Loucy (cell line): ENCODE data around the gene KCNK5.

ENCODE experiments used
- H2AFZ ChIP-seq: fragments of 200-600 bp; sonication (generic); 2 replicates; pipeline ENCODE4 v1.6.0; 2016; ENCODE audit warnings: antibody characterized with exemption, mild to moderate bottlenecking, low read length, moderate library complexity
- H3F3A ChIP-seq: fragments of 200-600 bp; 2 replicates; pipeline ENCODE4 v1.6.0; 2016; ENCODE audit warnings: antibody characterized with exemption, low read depth, mild to moderate bottlenecking
- H3K27me3 ChIP-seq: fragments of 200-600 bp; sonication (generic); 2 replicates; pipeline ENCODE4 v1.6.1; 2014; ENCODE audit warnings: low read length, mild to moderate bottlenecking; ENCODE audit not compliant: insufficient read depth, poor library complexity, severe bottlenecking
- H3K36me3 ChIP-seq: fragments of 200-600 bp; sonication (generic); 2 replicates; pipeline ENCODE4 v1.6.1; 2016; ENCODE audit warnings: low read length; ENCODE audit not compliant: insufficient read depth
- H3K4me1 ChIP-seq: fragments of 200-600 bp; sonication (generic); 2 replicates; pipeline ENCODE4 v1.5.1; 2014; ENCODE audit warnings: low read length, mild to moderate bottlenecking; ENCODE audit not compliant: insufficient read depth, poor library complexity, severe bottlenecking
- H3K4me2 ChIP-seq: fragments of 200-600 bp; sonication (generic); 2 replicates; pipeline ENCODE4 v1.6.0; 2014; ENCODE audit warnings: antibody characterized with exemption, low read length, low read depth, mild to moderate bottlenecking; ENCODE audit not compliant: poor library complexity, severe bottlenecking
- H3K4me3 ChIP-seq: fragments of 200-600 bp; sonication (generic); 2 replicates; pipeline ENCODE4 v1.5.1; 2014; ENCODE audit warnings: low read length, mild to moderate bottlenecking, mixed read lengths; ENCODE audit not compliant: poor library complexity, severe bottlenecking
- H3K79me2 ChIP-seq: fragments of 200-600 bp; sonication (generic); 2 replicates; pipeline ENCODE4 v1.6.1; 2014; ENCODE audit warnings: low read length; ENCODE audit not compliant: insufficient read depth
- H3K9ac ChIP-seq: fragments of 200-600 bp; sonication (generic); 2 replicates; pipeline ENCODE4 v1.6.0; 2014; ENCODE audit warnings: mild to moderate bottlenecking, low read depth, low read length, moderate library complexity; ENCODE audit not compliant: poor library complexity, severe bottlenecking
- H3K9me2 ChIP-seq: fragments of 200-600 bp; sonication (generic); replicated peaks from 2 replicates; pipeline ENCODE4 v1.6.1; 2016; ENCODE audit warnings: low read depth, low read length, mixed read lengths
- H3K9me3 ChIP-seq: fragments of 200-600 bp; sonication (generic); 2 replicates; pipeline ENCODE4 v1.6.1; 2014; ENCODE audit warnings: mild to moderate bottlenecking, antibody characterized with exemption, low read length, low read depth; ENCODE audit not compliant: insufficient read depth
- H4K20me1 ChIP-seq: fragments of 200-600 bp; sonication (generic); 2 replicates; pipeline ENCODE4 v1.6.0; 2014; ENCODE audit warnings: antibody characterized with exemption, low read length, mild to moderate bottlenecking; ENCODE audit not compliant: insufficient read depth, poor library complexity, severe bottlenecking
- EZH2phosphoT487 ChIP-seq: fragments of 200-600 bp; IDR thresholded peaks from 2 replicates; pipeline ENCODE4 v1.6.1; 2018; ENCODE audit warnings: antibody characterized with exemption, mild to moderate bottlenecking, moderate library complexity, borderline replicate concordance
- TF ChIP-seq, protein P1 (sequence below): fragments of 200-600 bp; sonication (generic); conservative IDR thresholded peaks from 2 replicates; pipeline ENCODE4 v1.5.1; 2014; ENCODE audit warnings: mild to moderate bottlenecking, antibody characterized with exemption, low read length

Gene KCNK5

DNA sequence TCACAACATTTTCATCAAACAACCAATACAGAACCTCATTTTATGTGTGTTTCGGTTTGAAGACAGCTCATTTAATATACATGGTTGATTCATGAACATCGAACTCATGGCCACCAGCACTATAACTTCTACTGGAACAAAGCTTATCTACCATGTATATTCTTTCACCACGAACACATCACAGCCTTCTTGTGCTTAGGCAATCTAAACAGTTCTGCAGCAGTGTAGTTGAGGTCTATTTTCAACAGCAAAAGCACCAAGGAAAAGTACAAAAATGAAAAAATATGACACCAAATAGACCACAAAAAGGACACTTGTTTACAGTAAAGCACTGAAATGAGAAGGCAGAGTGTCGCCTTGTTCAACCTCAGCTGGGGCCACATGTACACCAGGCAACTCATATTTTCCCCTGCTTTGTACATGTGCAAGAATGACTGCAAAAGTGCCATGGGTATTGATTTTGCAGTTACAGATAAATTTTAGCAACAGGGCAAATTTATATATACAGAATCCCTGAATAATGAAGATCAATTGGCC is 25.8 kb upstream of the KCNK5 start:
- Histone ChIP-seq H3K4me2 (no peak overlapping the region), H3K9me2 (no peaks in the 10 kb centered on the region), H3K9ac (no peak overlapping the region), H3F3A (no peaks in the 10 kb centered on the region), H3K4me1 (peaks cover 5% of the 10 kb centered on the region), H2AFZ (no peak overlapping the region), H3K4me3 (no peak overlapping the region), H3K27me3 (no peaks in the 10 kb centered on the region), H3K36me3 (no peaks in the 10 kb centered on the region), H4K20me1 (no peaks in the 10 kb centered on the region), H3K79me2 (no peaks in the 10 kb centered on the region), H3K9me3 (no peaks in the 10 kb centered on the region)
- TF ChIP-seq, protein P1, sequence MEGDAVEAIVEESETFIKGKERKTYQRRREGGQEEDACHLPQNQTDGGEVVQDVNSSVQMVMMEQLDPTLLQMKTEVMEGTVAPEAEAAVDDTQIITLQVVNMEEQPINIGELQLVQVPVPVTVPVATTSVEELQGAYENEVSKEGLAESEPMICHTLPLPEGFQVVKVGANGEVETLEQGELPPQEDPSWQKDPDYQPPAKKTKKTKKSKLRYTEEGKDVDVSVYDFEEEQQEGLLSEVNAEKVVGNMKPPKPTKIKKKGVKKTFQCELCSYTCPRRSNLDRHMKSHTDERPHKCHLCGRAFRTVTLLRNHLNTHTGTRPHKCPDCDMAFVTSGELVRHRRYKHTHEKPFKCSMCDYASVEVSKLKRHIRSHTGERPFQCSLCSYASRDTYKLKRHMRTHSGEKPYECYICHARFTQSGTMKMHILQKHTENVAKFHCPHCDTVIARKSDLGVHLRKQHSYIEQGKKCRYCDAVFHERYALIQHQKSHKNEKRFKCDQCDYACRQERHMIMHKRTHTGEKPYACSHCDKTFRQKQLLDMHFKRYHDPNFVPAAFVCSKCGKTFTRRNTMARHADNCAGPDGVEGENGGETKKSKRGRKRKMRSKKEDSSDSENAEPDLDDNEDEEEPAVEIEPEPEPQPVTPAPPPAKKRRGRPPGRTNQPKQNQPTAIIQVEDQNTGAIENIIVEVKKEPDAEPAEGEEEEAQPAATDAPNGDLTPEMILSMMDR = no peak
- TF ChIP-seq EZH2phosphoT487 = no peak

DNA sequence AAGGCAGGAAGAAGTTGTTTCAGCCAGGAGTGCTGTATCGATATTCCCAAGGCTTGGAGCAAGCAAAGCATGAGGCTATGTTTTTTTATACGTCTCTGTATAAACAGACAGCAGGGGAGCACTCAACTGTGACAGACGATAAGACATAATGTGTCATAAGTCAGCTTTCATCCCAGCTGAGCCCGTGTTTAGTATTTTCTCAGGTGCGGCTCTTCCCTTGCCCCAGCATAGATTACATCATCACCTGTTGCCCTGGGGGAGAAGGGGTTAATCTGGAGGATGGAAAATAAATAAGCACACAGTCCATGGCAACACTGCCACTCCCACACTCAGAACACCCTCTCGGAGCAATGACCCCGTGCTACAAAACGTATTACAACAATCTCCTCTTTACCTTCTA is 22.1 kb upstream of the KCNK5 start:
- H3K36me3 ChIP-seq = no peaks in the 10 kb centered on the region
- H3K9me2 ChIP-seq = no peaks in the 10 kb centered on the region
- no peaks in the 10 kb centered on the region for H4K20me1 ChIP-seq
- H3K4me3 ChIP-seq = no peak overlapping the region
- no peaks in the 10 kb centered on the region for H3K9me3 ChIP-seq
- no peaks in the 10 kb centered on the region for H3K79me2 ChIP-seq
- peaks cover 3% of the 10 kb centered on the region for H3K4me1 ChIP-seq
- H3K27me3 ChIP-seq = no peaks in the 10 kb centered on the region
- H2AFZ ChIP-seq = no peak overlapping the region
- TF ChIP-seq EZH2phosphoT487 = no peak
- TF ChIP-seq, protein P1 = no peak
- no peak overlapping the region for H3K4me2 ChIP-seq
- H3F3A ChIP-seq = no peaks in the 10 kb centered on the region
- H3K9ac ChIP-seq = no peak overlapping the region

DNA sequence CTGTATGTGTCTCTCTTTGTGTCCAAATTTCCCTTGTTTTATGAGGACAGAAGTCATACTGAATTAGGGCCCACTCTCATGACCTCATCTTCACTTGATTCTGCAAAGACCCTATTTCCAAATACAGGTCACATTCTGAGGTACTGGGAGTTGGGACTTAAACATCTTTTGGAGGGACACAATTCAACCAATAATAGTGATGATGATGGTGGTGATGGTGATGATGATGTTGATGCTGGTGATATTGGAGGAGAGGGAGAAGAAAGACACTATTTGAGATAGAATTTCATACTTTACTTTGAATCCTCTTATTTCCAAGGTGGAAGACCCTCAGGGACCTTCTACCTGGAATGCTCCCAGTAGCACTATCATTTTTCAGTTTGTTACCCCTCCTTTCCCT is 21.2 kb upstream of the KCNK5 start:
- Histone ChIP-seq H2AFZ (no peak overlapping the region), H3K4me2 (no peak overlapping the region), H3K9ac (no peak overlapping the region), H4K20me1 (no peaks in the 10 kb centered on the region), H3K79me2 (no peaks in the 10 kb centered on the region), H3K4me1 (no peaks in the 10 kb centered on the region), H3F3A (no peaks in the 10 kb centered on the region), H3K4me3 (no peak overlapping the region), H3K9me2 (no peaks in the 10 kb centered on the region), H3K27me3 (no peaks in the 10 kb centered on the region), H3K36me3 (no peaks in the 10 kb centered on the region), H3K9me3 (no peaks in the 10 kb centered on the region)
- TF ChIP-seq EZH2phosphoT487 = no peak
- TF ChIP-seq, protein P1 = no peak
